ENCODE results near the gene BRINP1. TPM values are rescaled to one million over a fixed set of nuclear protein-coding genes. Genes with fewer than 3 reads are reported as not detected.

Gene BRINP1
- total and polyA plus RNA-seq, 2 experiments from 2014 or later: 13.4 to 33.5 TPM

DNA sequence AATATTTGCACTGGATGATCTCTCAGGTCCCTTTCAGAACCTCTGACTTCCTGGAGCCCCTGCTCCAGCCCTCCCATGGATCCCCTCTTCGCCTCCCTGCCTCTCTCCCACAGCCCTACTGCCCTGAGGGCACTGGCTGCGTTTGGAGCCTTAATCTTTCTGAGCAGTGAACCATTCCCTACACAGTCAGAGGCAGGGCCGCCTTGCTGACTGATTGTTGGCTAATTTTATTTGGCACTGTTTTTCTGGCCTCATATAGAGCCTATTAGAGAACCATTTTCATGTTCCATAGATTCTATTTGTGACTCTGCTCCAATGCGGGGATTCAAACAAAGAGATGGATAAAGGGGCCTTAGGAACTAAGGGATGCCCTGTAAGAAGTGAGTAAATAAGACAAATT lies 91.1 kb downstream of the BRINP1 start:
- peaks cover 47% of the 10 kb centered on the region for H3K4me1 Mint-ChIP-seq
- no peaks in the 10 kb centered on the region for H3K36me3 ChIP-seq (ENCODE audit: insufficient read depth)
- no peak overlapping the region for H2AFZ ChIP-seq
- no peaks in the 10 kb centered on the region for H3K9me2 ChIP-seq (ENCODE audit: insufficient read depth)
- no peaks in the 10 kb centered on the region for H4K20me1 ChIP-seq (replicated peaks; ENCODE audit: insufficient read depth)
- ATAC-seq (no peak), DNase-seq (ENCODE audit: low spot score) (no peak)
- H3K27ac Mint-ChIP-seq: no peak overlapping the region; the same call in 1 of the 2 replicates
- peaks cover 2% of the 10 kb centered on the region for H3K27me3 Mint-ChIP-seq (ENCODE audit: insufficient read depth, low read depth, poor library complexity)
- H3K79me2 ChIP-seq (replicated peaks; ENCODE audit: insufficient read depth): peaks cover 44% of the 10 kb centered on the region
- no peaks in the 10 kb centered on the region for H3F3A ChIP-seq (replicated peaks; ENCODE audit: low read depth)
- TF ChIP-seq ZNF331 (CRISPR knock-in tag; IDR thresholded peaks at IDR 0.05; ENCODE audit: low read depth): no peak
- no peak for TF ChIP-seq EZH2phosphoT487 (IDR thresholded peaks at IDR 0.05; ENCODE audit: unreplicated experiment)
- TF ChIP-seq EZH2 (IDR thresholded peaks at IDR 0.05; ENCODE audit: low read depth, unreplicated experiment): no peak
- TF ChIP-seq STAT1 (IDR thresholded peaks at IDR 0.05; ENCODE audit: unreplicated experiment): no peak
- no peak for TF ChIP-seq NANOG (IDR thresholded peaks at IDR 0.05; ENCODE audit: borderline replicate concordance)
- no peak for TF ChIP-seq JUNB (IDR thresholded peaks at IDR 0.05; ENCODE audit: unreplicated experiment)
- TF ChIP-seq, protein P1, sequence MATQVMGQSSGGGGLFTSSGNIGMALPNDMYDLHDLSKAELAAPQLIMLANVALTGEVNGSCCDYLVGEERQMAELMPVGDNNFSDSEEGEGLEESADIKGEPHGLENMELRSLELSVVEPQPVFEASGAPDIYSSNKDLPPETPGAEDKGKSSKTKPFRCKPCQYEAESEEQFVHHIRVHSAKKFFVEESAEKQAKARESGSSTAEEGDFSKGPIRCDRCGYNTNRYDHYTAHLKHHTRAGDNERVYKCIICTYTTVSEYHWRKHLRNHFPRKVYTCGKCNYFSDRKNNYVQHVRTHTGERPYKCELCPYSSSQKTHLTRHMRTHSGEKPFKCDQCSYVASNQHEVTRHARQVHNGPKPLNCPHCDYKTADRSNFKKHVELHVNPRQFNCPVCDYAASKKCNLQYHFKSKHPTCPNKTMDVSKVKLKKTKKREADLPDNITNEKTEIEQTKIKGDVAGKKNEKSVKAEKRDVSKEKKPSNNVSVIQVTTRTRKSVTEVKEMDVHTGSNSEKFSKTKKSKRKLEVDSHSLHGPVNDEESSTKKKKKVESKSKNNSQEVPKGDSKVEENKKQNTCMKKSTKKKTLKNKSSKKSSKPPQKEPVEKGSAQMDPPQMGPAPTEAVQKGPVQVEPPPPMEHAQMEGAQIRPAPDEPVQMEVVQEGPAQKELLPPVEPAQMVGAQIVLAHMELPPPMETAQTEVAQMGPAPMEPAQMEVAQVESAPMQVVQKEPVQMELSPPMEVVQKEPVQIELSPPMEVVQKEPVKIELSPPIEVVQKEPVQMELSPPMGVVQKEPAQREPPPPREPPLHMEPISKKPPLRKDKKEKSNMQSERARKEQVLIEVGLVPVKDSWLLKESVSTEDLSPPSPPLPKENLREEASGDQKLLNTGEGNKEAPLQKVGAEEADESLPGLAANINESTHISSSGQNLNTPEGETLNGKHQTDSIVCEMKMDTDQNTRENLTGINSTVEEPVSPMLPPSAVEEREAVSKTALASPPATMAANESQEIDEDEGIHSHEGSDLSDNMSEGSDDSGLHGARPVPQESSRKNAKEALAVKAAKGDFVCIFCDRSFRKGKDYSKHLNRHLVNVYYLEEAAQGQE (IDR thresholded peaks at IDR 0.05; ENCODE audit: unreplicated experiment): no peak
- TF ChIP-seq, protein P2, sequence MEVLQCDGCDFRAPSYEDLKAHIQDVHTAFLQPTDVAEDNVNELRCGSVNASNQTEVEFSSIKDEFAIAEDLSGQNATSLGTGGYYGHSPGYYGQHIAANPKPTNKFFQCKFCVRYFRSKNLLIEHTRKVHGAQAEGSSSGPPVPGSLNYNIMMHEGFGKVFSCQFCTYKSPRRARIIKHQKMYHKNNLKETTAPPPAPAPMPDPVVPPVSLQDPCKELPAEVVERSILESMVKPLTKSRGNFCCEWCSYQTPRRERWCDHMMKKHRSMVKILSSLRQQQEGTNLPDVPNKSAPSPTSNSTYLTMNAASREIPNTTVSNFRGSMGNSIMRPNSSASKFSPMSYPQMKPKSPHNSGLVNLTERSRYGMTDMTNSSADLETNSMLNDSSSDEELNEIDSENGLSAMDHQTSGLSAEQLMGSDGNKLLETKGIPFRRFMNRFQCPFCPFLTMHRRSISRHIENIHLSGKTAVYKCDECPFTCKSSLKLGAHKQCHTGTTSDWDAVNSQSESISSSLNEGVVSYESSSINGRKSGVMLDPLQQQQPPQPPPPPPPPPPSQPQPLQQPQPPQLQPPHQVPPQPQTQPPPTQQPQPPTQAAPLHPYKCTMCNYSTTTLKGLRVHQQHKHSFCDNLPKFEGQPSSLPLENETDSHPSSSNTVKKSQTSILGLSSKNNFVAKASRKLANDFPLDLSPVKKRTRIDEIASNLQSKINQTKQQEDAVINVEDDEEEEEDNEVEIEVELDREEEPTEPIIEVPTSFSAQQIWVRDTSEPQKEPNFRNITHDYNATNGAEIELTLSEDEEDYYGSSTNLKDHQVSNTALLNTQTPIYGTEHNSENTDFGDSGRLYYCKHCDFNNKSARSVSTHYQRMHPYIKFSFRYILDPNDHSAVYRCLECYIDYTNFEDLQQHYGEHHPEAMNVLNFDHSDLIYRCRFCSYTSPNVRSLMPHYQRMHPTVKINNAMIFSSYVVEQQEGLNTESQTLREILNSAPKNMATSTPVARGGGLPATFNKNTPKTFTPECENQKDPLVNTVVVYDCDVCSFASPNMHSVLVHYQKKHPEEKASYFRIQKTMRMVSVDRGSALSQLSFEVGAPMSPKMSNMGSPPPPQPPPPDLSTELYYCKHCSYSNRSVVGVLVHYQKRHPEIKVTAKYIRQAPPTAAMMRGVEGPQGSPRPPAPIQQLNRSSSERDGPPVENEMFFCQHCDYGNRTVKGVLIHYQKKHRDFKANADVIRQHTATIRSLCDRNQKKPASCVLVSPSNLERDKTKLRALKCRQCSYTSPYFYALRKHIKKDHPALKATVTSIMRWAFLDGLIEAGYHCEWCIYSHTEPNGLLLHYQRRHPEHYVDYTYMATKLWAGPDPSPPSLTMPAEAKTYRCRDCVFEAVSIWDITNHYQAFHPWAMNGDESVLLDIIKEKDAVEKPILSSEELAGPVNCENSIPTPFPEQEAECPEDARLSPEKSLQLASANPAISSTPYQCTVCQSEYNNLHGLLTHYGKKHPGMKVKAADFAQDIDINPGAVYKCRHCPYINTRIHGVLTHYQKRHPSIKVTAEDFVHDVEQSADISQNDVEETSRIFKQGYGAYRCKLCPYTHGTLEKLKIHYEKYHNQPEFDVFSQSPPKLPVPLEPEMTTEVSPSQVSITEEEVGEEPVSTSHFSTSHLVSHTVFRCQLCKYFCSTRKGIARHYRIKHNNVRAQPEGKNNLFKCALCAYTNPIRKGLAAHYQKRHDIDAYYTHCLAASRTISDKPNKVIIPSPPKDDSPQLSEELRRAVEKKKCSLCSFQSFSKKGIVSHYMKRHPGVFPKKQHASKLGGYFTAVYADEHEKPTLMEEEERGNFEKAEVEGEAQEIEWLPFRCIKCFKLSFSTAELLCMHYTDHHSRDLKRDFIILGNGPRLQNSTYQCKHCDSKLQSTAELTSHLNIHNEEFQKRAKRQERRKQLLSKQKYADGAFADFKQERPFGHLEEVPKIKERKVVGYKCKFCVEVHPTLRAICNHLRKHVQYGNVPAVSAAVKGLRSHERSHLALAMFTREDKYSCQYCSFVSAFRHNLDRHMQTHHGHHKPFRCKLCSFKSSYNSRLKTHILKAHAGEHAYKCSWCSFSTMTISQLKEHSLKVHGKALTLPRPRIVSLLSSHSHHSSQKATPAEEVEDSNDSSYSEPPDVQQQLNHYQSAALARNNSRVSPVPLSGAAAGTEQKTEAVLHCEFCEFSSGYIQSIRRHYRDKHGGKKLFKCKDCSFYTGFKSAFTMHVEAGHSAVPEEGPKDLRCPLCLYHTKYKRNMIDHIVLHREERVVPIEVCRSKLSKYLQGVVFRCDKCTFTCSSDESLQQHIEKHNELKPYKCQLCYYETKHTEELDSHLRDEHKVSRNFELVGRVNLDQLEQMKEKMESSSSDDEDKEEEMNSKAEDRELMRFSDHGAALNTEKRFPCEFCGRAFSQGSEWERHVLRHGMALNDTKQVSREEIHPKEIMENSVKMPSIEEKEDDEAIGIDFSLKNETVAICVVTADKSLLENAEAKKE (CRISPR knock-in tag; IDR thresholded peaks at IDR 0.05): no peak
- no peak for TF ChIP-seq POLR2AphosphoS5 (IDR thresholded peaks at IDR 0.05; ENCODE audit: low read depth)
- TF ChIP-seq, protein P3, sequence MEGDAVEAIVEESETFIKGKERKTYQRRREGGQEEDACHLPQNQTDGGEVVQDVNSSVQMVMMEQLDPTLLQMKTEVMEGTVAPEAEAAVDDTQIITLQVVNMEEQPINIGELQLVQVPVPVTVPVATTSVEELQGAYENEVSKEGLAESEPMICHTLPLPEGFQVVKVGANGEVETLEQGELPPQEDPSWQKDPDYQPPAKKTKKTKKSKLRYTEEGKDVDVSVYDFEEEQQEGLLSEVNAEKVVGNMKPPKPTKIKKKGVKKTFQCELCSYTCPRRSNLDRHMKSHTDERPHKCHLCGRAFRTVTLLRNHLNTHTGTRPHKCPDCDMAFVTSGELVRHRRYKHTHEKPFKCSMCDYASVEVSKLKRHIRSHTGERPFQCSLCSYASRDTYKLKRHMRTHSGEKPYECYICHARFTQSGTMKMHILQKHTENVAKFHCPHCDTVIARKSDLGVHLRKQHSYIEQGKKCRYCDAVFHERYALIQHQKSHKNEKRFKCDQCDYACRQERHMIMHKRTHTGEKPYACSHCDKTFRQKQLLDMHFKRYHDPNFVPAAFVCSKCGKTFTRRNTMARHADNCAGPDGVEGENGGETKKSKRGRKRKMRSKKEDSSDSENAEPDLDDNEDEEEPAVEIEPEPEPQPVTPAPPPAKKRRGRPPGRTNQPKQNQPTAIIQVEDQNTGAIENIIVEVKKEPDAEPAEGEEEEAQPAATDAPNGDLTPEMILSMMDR (conservative IDR thresholded peaks at IDR 0.05; ENCODE audit: low read depth in 2 of 2): no peak
- TF ChIP-seq CREB1 (CRISPR knock-in tag; IDR thresholded peaks at IDR 0.05; ENCODE audit: low read depth): no peak
- TF ChIP-seq ZNF114 (CRISPR knock-in tag; IDR thresholded peaks at IDR 0.05): no peak
- TF ChIP-seq, protein P4, sequence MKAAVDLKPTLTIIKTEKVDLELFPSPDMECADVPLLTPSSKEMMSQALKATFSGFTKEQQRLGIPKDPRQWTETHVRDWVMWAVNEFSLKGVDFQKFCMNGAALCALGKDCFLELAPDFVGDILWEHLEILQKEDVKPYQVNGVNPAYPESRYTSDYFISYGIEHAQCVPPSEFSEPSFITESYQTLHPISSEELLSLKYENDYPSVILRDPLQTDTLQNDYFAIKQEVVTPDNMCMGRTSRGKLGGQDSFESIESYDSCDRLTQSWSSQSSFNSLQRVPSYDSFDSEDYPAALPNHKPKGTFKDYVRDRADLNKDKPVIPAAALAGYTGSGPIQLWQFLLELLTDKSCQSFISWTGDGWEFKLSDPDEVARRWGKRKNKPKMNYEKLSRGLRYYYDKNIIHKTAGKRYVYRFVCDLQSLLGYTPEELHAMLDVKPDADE (IDR thresholded peaks at IDR 0.05): no peak
- no peaks in the 10 kb centered on the region for H3K27me3 ChIP-seq (ENCODE audit: insufficient read depth)
- H3K4me3 Mint-ChIP-seq: no peak overlapping the region
- H3K36me3 Mint-ChIP-seq (ENCODE audit: low read depth): no peaks in the 10 kb centered on the region
- no peak overlapping the region for H3K4me2 ChIP-seq
- peaks cover 35% of the 10 kb centered on the region for H3K4me1 ChIP-seq (ENCODE audit: insufficient read depth)
- no peak overlapping the region for H3K4me3 ChIP-seq
- no peak overlapping the region; the same call in 1 of the 2 replicates for H3K27ac ChIP-seq (ENCODE audit: low read depth)
- H3K9me3 Mint-ChIP-seq: no peaks in the 10 kb centered on the region
